B cell (primary cell): ENCODE data around the gene HOXA1.

Experiments
- EZH2 ChIP-seq: IDR thresholded peaks from 2 replicates; pipeline ENCODE4 v1.6.1; 2012; ENCODE audit warnings: borderline replicate concordance, low read depth, mild to moderate bottlenecking, moderate library complexity, low read length; ENCODE audit not compliant: insufficient read depth, poor library complexity, severe bottlenecking
- TF ChIP-seq, protein P1 (sequence below): fragments of 200-600 bp; IDR thresholded peaks from one replicate; pipeline ENCODE4 v1.8.0; 2022; ENCODE audit warnings: antibody characterized with exemption, mild to moderate bottlenecking

- TF ChIP-seq, protein P1, sequence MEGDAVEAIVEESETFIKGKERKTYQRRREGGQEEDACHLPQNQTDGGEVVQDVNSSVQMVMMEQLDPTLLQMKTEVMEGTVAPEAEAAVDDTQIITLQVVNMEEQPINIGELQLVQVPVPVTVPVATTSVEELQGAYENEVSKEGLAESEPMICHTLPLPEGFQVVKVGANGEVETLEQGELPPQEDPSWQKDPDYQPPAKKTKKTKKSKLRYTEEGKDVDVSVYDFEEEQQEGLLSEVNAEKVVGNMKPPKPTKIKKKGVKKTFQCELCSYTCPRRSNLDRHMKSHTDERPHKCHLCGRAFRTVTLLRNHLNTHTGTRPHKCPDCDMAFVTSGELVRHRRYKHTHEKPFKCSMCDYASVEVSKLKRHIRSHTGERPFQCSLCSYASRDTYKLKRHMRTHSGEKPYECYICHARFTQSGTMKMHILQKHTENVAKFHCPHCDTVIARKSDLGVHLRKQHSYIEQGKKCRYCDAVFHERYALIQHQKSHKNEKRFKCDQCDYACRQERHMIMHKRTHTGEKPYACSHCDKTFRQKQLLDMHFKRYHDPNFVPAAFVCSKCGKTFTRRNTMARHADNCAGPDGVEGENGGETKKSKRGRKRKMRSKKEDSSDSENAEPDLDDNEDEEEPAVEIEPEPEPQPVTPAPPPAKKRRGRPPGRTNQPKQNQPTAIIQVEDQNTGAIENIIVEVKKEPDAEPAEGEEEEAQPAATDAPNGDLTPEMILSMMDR = no peak
- no peak for TF ChIP-seq EZH2
These were observed 31.6 kb downstream of the HOXA1 start for GRCh38 chr7:27064159-27064558.
